GM21447 (cell line): ENCODE measurements around the gene PLCD3.

ENCODE experiments used
- ATAC-seq: cut with Tn5 transposase; IDR thresholded peaks from one replicate; pipeline ENCODE4 v1.9.1; 2021; ENCODE audit not compliant: unreplicated experiment

The PLCD3 gene

GRCh38 chr17:45118691-45119090 lies 13.6 kb downstream of the PLCD3 start:
- no peak for ATAC-seq

DNA sequence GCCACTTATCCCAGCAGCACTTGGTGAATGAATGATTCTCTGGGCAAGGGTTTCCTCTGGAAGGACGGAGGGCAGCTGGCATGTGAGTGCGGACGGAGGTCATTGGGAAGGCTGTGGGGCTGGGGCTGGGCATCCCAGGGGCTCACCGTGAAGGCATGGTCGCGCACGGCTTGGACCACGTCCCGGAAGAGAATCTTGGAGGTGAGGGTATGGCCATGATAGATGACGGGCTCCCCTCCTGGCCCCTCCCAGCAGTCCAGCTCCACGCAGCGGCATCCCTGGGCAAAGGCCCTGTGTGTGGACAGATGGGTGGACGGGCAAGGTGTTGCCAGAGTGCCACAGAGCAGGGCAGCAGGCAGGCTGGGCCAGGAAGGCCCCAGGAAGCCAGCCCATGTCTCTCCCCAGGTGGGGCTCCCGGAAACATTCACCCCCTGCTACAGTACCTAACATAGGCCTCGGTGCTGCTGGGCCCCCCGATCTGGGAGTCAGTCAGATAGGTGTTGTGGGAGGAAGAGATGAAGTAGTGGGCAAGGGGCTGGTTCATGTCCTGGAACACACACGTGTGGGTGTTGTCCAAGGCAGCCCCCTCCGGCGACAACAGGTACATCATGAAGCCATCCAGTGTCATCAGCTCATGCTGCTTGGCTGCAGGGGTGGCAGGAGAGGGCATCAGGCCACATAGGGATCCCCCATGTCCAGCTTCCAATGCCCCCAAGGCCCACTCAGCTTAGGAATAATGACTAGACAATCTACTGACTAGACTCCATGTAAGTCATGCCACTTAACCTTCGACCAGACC lies 14.3 kb downstream of the PLCD3 start:
- no peak for ATAC-seq

DNA sequence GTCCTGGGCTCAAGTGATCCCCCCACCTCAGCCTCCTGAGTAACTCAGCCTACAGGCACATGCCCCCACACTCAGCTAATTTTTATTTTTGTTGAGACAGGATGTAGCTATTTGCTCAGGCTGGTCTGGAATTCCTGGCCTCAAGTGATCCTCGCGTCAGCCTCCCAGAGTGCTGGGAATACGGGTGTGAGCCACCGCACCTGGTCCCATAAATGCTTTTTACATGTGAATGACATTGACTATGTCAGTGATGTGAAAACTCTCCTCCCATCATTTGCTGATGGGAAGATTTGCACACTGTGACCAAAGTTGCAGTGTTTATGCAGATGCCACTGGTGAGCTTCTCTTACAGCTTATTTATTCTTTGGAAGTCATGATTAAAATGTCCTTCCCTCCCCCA lies 15.0 kb downstream of the PLCD3 start:
- no peak for ATAC-seq

- ATAC-seq = no peak
Observed at GRCh38 chr17:45116434-45117016, 15.8 kb downstream of the PLCD3 start.

DNA sequence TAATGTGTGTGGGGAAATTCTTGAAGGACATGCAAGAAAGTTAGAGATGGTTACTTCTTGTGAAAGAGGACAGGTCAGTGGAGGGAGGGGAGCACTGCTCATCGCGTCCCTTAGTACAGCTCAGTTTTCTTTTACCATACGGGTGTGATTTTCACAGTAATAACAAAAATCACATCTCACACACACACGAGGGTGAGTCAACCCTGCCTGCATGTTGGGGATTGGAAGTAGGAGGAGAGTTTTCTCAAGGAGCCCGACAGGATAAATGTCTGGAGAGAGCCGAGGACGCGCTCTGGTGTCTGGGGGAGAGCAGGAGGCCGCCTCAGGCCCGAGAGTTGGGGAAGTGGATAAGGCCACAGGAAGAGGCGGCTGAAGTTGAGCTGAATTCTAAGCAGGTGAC lies 16.4 kb downstream of the PLCD3 start:
- no peak for ATAC-seq

- ATAC-seq = no peak
Observed at GRCh38 chr17:45115015-45115625, 17.2 kb downstream of the PLCD3 start.

GRCh38 chr17:45114117-45114932 lies 18.0 kb downstream of the PLCD3 start:
- no peak for ATAC-seq

- ATAC-seq = no peak
Observed at GRCh38 chr17:45113424-45113754, 18.9 kb downstream of the PLCD3 start.

DNA sequence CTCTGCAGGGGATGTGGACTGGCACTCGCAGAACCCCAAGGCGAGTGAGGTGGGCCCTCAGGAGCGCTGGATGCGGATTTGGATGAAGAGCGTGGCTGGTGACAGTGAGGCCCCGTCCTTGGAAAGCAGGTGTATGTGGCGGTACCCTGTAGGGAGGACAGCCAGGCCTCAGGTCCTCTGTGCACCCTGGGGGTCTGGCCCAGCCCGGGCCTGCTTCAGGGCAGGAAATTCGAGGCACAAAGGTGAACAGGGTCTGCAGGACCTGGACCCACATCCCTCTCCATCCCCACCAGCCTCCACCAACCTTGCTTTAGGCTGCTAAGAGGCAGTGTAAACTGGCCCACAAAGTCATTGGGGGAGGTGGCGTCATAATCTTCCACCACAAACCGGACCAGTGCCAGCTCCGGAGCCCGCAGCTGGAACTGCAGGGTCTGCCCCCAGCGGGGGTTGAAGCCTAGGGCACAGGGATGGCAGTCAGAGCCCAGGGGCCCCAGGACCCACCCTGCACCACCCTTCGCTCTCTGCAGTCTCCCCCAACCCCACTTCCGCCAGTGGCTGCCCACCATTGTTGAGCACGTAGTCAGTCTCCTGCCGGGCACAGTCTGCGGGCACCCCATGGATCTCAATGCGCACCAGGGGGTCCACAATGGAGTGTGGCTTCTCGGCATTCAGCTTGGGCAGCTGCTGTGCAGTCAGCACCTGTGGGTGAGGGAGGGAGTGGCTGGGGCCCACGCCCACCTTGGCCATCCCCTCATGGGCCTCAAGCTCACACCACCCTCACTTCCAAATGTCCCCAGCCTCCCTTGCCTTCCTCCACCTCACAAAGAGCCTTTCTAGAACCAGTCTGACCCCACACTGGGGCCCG lies 19.5 kb downstream of the PLCD3 start:
- ATAC-seq = no peak

- ATAC-seq = no peak
Observed at GRCh38 chr17:45111850-45112249, 20.5 kb downstream of the PLCD3 start.

- no peak for ATAC-seq
Observed at GRCh38 chr17:45110676-45111611, 21.4 kb downstream of the PLCD3 start.

GRCh38 chr17:45108595-45109521 lies 23.5 kb downstream of the PLCD3 start:
- no peak for ATAC-seq

- ATAC-seq = no peak
Observed at GRCh38 chr17:45108051-45108450, 24.3 kb downstream of the PLCD3 start.

DNA sequence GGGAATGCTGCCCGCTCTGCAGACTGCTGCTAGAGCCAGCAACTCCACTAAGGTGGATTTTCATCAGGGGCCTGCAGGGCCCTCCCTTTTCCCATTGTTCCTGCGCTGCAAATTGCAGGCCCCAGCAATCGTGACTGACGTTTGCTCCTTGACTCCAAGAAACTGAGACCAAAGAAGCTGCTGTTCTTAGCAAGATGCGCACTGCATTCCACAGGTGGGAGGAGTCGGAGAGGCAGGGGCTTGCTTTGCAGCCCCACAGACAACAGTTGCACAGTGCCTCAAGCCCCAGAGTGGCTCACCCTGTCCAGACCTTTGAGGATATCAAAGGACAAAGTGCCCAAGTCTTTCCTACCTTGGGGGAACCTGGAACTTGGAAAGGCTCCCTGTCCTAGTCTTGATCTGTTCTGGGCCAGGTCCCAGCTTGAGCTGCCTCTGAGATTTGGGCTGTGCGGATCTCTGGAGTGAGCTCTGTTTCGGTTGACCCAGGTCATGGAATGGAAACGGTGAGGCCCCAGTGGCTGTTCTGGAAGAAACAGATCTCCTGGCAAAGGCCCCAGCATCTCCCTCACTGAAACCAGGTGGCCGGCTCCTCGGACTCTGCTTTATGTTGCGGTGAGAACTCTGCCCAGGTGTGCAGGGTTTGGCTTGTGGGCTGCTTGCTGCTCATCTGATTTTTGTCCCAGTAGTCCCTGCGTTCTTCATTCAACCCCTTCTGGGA lies 24.9 kb downstream of the PLCD3 start:
- ATAC-seq = no peak

- ATAC-seq = no peak
Observed at GRCh38 chr17:45106582-45106981, 25.7 kb downstream of the PLCD3 start.

DNA sequence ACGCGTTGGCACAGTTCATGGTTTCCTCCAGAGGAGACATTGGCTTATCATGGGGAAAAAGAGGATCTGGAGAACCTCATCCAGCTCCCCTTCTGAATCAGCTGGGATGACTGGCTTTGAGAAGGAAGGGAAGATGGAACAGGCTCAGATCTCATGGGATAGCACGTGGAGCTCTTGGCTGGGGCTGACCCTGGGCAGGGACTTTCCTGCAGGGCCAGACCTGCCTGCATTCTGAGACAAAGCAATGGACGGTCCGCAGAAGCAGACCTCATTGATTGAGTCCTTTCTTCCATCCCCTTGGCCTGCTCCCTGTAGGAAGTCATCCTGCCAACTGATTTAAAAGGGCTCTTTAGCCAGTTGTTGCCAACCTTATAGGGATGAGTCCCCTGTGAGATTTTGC lies 26.2 kb downstream of the PLCD3 start:
- no peak for ATAC-seq

GRCh38 chr17:45104907-45105624 lies 27.2 kb downstream of the PLCD3 start:
- no peak for ATAC-seq
